Measurements from ENCODE around the gene FCER1G. TPM values are rescaled to one million over a fixed set of nuclear protein-coding genes. Genes with fewer than 3 reads are reported as not detected.
A peak's percentile ranks its signal among the peaks of the same experiment; 100 is the strongest.

Gene FCER1G
- total and polyA plus RNA-seq, 9 donors = 7.1 to 270 (median 28.9) TPM

DNA sequence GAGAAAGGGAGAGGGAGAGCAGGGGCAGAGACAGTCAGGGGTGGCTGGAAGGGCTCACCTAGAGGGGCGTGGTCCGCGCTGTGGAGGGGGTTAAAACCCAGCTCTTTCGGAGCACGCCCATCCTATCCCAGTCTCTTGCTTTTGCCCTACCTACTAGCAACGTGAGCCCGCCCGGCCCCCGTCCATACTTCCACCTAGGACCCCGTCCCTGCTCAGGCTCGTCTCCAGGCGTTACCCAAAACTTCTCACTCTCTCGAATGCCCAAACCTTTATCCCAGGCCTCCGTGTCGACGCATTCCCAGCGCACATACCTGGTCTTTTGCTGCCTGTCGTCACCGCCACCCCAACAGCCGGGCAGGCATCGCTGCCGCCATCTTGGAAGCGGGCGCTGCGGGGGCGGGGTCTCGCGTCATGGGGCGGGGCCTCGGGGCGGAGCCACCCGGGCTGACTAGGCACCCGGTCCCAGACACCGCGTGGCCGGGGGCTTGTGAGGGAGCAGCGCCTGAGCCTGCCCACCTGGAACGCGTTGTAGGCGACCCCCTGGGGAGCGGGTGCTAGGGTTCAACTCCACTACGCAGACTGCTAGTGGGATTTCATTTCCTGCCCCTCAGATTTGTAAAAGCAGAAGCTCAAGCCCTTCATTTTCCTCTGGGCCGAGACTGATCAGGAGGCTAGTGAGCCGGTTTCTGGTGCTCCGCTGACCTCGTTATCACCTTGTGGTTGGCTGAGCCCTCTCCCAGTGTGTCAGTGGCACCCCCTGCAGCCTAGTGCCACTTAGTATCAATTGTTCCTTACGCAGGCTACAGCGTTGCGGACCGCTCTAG is 37.8 kb upstream of the FCER1G start, which contains the start of gene B4GALT3:
Gene B4GALT3 (minus strand): TSS at position 396 of the 824 bp plus-strand sequence. CDS start 1,447 bp downstream, outside the sequence.
- Histone ChIP-seq H3K4me1 (ENCODE audit: insufficient read depth) (peaks cover 6% of the 10 kb centered on the region), H3K9me3 (no peaks in the 10 kb centered on the region), H3K36me3 (no peaks in the 10 kb centered on the region), H3K27me3 (no peaks in the 10 kb centered on the region), H3K4me3 (peak within 1 kb of the TSS; percentile 87), H3K27ac (peak within 1 kb of the TSS; percentile 87 to 91)
- no peak for TF ChIP-seq EP300 (IDR thresholded peaks at IDR 0.05)
- TF ChIP-seq POLR2A (IDR thresholded peaks at IDR 0.05) = peak; percentile 90
- DNase-seq = peak; percentile 88 to 97 (median 94)
- intact Hi-C loops (cut with DNase I) = no loop called here
- WGBS, 3 donors = 2% methylated on average over 48 to 50 of the region's 50 CpGs

DNA sequence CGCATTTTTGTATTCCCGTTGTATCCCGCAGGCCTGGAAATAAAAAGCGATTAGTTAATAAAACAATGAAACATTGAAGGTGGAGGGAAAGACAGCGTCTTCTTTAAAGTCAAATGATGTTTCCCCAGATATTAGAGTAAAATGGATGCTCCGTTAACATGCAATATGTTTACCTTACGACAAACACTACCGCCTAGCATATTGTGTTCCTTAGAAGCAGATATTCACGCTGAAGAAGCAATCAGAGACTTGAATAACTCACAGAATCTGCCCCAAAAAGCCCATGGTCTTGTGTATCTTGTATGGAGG is 37.2 kb upstream of the FCER1G start:
- Histone ChIP-seq H3K4me3 (peak overlapping the region; percentile 87), H3K27me3 (no peaks in the 10 kb centered on the region), H3K27ac (peak overlapping the region; percentile 87 to 91), H3K36me3 (no peaks in the 10 kb centered on the region), H3K4me1 (ENCODE audit: insufficient read depth) (peaks cover 6% of the 10 kb centered on the region), H3K9me3 (no peaks in the 10 kb centered on the region)
- DNase-seq = peak in 1 of 5 donors; percentile 44
- intact Hi-C loops (cut with DNase I) = no loop called here
- 31 to 43% (median 31%) methylated on average over 9 of the region's 9 CpGs for WGBS, 3 donors
- TF ChIP-seq, protein P1, sequence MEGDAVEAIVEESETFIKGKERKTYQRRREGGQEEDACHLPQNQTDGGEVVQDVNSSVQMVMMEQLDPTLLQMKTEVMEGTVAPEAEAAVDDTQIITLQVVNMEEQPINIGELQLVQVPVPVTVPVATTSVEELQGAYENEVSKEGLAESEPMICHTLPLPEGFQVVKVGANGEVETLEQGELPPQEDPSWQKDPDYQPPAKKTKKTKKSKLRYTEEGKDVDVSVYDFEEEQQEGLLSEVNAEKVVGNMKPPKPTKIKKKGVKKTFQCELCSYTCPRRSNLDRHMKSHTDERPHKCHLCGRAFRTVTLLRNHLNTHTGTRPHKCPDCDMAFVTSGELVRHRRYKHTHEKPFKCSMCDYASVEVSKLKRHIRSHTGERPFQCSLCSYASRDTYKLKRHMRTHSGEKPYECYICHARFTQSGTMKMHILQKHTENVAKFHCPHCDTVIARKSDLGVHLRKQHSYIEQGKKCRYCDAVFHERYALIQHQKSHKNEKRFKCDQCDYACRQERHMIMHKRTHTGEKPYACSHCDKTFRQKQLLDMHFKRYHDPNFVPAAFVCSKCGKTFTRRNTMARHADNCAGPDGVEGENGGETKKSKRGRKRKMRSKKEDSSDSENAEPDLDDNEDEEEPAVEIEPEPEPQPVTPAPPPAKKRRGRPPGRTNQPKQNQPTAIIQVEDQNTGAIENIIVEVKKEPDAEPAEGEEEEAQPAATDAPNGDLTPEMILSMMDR (IDR thresholded peaks at IDR 0.05) = no peak
- TF ChIP-seq POLR2A (IDR thresholded peaks at IDR 0.05) (no peak), EP300 (IDR thresholded peaks at IDR 0.05) (no peak)

DNA sequence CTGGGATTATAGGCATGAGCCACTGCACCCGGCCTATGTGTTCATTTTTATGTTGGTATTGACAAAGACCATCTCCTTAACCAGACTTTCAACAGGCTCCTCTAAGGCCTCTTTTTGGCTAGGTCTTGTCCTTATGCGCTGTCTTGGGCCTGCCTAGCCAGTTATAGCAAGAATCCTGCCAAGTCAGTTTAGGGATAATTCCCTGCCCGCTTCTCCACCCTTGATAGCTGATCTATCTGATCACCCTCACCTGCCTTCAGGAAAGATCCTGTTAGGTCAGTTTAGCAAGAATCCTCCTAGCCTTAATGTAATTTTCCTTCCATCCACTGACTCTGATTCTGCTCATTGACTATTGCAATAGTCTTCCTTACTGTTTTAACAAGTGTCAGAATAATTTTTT is 35.4 kb upstream of the FCER1G start:
- intact Hi-C loops (cut with DNase I) = no loop called here
- no peak for DNase-seq
- H3K27me3 ChIP-seq = no peaks in the 10 kb centered on the region
- 90 to 96% (median 94%) methylated on average over 3 of the region's 3 CpGs for WGBS, 3 donors
- no peak for TF ChIP-seq POLR2A (IDR thresholded peaks at IDR 0.05)
- no peak for TF ChIP-seq EP300 (IDR thresholded peaks at IDR 0.05)
- TF ChIP-seq, protein P1 (IDR thresholded peaks at IDR 0.05) = no peak
- H3K27ac ChIP-seq = no peak overlapping the region
- H3K9me3 ChIP-seq = no peaks in the 10 kb centered on the region
- peaks cover 6% of the 10 kb centered on the region for H3K4me1 ChIP-seq (ENCODE audit: insufficient read depth)
- no peaks in the 10 kb centered on the region for H3K36me3 ChIP-seq
- H3K4me3 ChIP-seq = no peak overlapping the region

DNA sequence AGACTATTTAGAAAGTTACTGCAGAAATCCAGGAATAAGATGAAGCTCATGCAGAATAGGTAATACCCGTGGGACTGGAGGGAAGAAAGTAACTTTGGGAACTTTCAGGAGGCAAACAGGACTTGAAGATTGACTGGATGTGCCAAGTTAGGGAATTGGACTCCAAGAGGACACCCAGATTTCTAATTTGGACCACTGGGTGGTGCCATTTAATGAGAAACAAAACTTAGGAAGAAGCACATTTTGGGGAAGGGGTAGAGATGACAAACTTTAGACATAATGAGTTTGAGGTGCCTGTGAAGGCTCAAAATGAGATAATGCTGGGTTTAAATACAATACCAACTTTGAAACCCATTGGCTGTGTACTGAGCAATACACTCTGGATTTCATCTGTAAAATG is 34.5 kb upstream of the FCER1G start:
- WGBS, 3 donors = 57 to 69% (median 68%) methylated on average over 1 of the region's 1 CpG
- H3K27ac ChIP-seq = no peak overlapping the region
- TF ChIP-seq, protein P1 (IDR thresholded peaks at IDR 0.05) = no peak
- no peak for TF ChIP-seq POLR2A (IDR thresholded peaks at IDR 0.05)
- TF ChIP-seq EP300 (IDR thresholded peaks at IDR 0.05) = no peak

DNA sequence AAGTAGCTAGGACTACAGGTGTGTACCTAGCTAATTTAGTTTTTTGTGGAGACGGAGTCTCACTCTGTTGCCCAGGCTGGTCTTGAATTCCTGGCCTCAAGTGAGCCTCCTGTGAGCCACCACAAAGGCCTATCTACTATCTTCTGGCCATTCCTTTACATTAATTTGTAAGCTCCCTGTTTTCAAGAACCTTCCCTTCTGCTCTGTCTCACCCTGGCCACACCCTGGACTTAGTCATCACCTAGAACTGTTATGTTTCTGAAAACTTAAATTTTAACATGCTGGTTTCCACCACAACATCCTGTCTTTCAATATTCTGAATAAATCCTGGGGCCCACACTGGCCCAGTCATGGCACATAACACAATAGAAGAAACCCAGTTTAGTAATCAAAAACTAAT is 32.9 kb upstream of the FCER1G start:
- DNase-seq = peak in 1 of 5 donors; percentile 2
- H3K4me3 ChIP-seq = no peak overlapping the region
- no peak overlapping the region for H3K27ac ChIP-seq
- no peaks in the 10 kb centered on the region for H3K9me3 ChIP-seq
- H3K27me3 ChIP-seq = no peaks in the 10 kb centered on the region
- WGBS, 3 donors = 92 to 100% (median 96%) methylated on average over 1 of the region's 1 CpG
- intact Hi-C loops (cut with DNase I) = no loop called here
- TF ChIP-seq, protein P1 (IDR thresholded peaks at IDR 0.05) = no peak
- TF ChIP-seq POLR2A (IDR thresholded peaks at IDR 0.05) (no peak), EP300 (IDR thresholded peaks at IDR 0.05) (no peak)
- H3K4me1 ChIP-seq (ENCODE audit: insufficient read depth) = peaks cover 2% of the 10 kb centered on the region
- no peaks in the 10 kb centered on the region for H3K36me3 ChIP-seq

More for the DNA sequence above, 34.5 kb upstream of the FCER1G start:
- intact Hi-C loops (cut with DNase I) = no loop called here
- Histone ChIP-seq H3K4me3 (no peak overlapping the region), H3K9me3 (no peaks in the 10 kb centered on the region), H3K36me3 (no peaks in the 10 kb centered on the region), H3K4me1 (ENCODE audit: insufficient read depth) (peaks cover 8% of the 10 kb centered on the region), H3K27me3 (no peaks in the 10 kb centered on the region)
- DNase-seq = no peak
